ENCODE measurements around the gene STH. TPM values are rescaled to one million over a fixed set of nuclear protein-coding genes. Genes with fewer than 3 reads are reported as not detected.

STH gene
- total RNA-seq, 2 experiments from 2014 or later: not detected

GRCh38 chr17:46026166-46027047, 27.4 kb downstream of the STH start:
- Mint-ChIP-seq H3K36me3 (ENCODE audit: low read depth) (peaks cover 41% of the 10 kb centered on the region), H3K4me1 (ENCODE audit: low read depth) (peaks cover 6% of the 10 kb centered on the region), H3K9me3 (ENCODE audit: insufficient read depth) (no peaks in the 10 kb centered on the region), H3K4me3 (no peak overlapping the region), H3K27ac (no peak overlapping the region), H3K27me3 (ENCODE audit: low read depth) (no peaks in the 10 kb centered on the region)
- ATAC-seq (no peak), DNase-seq (no peak)
- CTCF ChIA-PET: interaction anchor here (1.2 kb wide), 1 partner anchor 24 kb away, joined by 3 read pairs; no protein-coding TSS in a partner anchor
- POLR2A ChIA-PET: no interaction called here

- CTCF ChIA-PET: interaction anchor here (1.0 to 1.7 kb wide), 2 partner anchors 17 to 186 kb away, joined by 3 to 7 read pairs; no protein-coding TSS in a partner anchor
- Mint-ChIP-seq H3K4me3 (no peak overlapping the region), H3K36me3 (ENCODE audit: low read depth) (peaks cover 49% of the 10 kb centered on the region), H3K27ac (no peak overlapping the region), H3K9me3 (ENCODE audit: insufficient read depth) (no peaks in the 10 kb centered on the region), H3K27me3 (ENCODE audit: low read depth) (no peaks in the 10 kb centered on the region), H3K4me1 (ENCODE audit: low read depth) (peaks cover 6% of the 10 kb centered on the region)
- DNase-seq (no peak), ATAC-seq (no peak)
- POLR2A ChIA-PET: no interaction called here
These were observed 28.3 kb downstream of the STH start for GRCh38 chr17:46027048-46027975.

GRCh38 chr17:46027976-46028325, 28.9 kb downstream of the STH start:
- no peak overlapping the region for H3K27ac Mint-ChIP-seq
- peaks cover 6% of the 10 kb centered on the region for H3K4me1 Mint-ChIP-seq (ENCODE audit: low read depth)
- no peak for DNase-seq
- ChIA-PET POLR2A (no interaction called here), CTCF (interaction anchor here (1.0 to 1.7 kb wide), 2 partner anchors 17 to 185 kb away, joined by 3 to 7 read pairs; no protein-coding TSS in a partner anchor)
- H3K36me3 Mint-ChIP-seq (ENCODE audit: low read depth): peaks cover 47% of the 10 kb centered on the region
- no peaks in the 10 kb centered on the region for H3K27me3 Mint-ChIP-seq (ENCODE audit: low read depth)
- no peaks in the 10 kb centered on the region for H3K9me3 Mint-ChIP-seq (ENCODE audit: insufficient read depth)
- H3K4me3 Mint-ChIP-seq: no peak overlapping the region
- ATAC-seq: no peak

- H3K27ac Mint-ChIP-seq: no peak overlapping the region
- H3K36me3 Mint-ChIP-seq (ENCODE audit: low read depth): peaks cover 47% of the 10 kb centered on the region
- ChIA-PET CTCF (interaction anchor here (1.0 to 1.7 kb wide), 3 partner anchors 16 to 185 kb away, joined by 3 to 7 read pairs (median 3); no protein-coding TSS in a partner anchor), POLR2A (interaction anchor here (0.6 kb wide), 1 partner anchor 29 kb away, joined by 6 read pairs; no protein-coding TSS in a partner anchor)
- no peaks in the 10 kb centered on the region for H3K27me3 Mint-ChIP-seq (ENCODE audit: low read depth)
- H3K9me3 Mint-ChIP-seq (ENCODE audit: insufficient read depth): no peaks in the 10 kb centered on the region
- peaks cover 6% of the 10 kb centered on the region for H3K4me1 Mint-ChIP-seq (ENCODE audit: low read depth)
- ATAC-seq (no peak), DNase-seq (no peak)
- H3K4me3 Mint-ChIP-seq: no peak overlapping the region
These were observed 29.3 kb downstream of the STH start for GRCh38 chr17:46028374-46028773.

GRCh38 chr17:46028981-46029565, 30.0 kb downstream of the STH start:
- no peak for ATAC-seq
- no peak for DNase-seq
- Mint-ChIP-seq H3K4me1 (ENCODE audit: low read depth) (peaks cover 6% of the 10 kb centered on the region), H3K36me3 (ENCODE audit: low read depth) (peaks cover 49% of the 10 kb centered on the region), H3K27me3 (ENCODE audit: low read depth) (no peaks in the 10 kb centered on the region), H3K27ac (peak overlapping the region; percentile 5), H3K4me3 (no peak overlapping the region), H3K9me3 (ENCODE audit: insufficient read depth) (no peaks in the 10 kb centered on the region)
- ChIA-PET CTCF (interaction anchor here (1.3 to 1.7 kb wide), 3 partner anchors 15 to 170 kb away, joined by 3 to 7 read pairs (median 5); no protein-coding TSS in a partner anchor), POLR2A (interaction anchor here (0.6 kb wide), 1 partner anchor 28 kb away, joined by 6 read pairs; no protein-coding TSS in a partner anchor)

- H3K4me1 Mint-ChIP-seq (ENCODE audit: low read depth): peaks cover 6% of the 10 kb centered on the region
- H3K9me3 Mint-ChIP-seq (ENCODE audit: insufficient read depth): no peaks in the 10 kb centered on the region
- peaks cover 54% of the 10 kb centered on the region for H3K36me3 Mint-ChIP-seq (ENCODE audit: low read depth)
- ATAC-seq (no peak), DNase-seq (no peak)
- no peak overlapping the region for H3K4me3 Mint-ChIP-seq
- H3K27me3 Mint-ChIP-seq (ENCODE audit: low read depth): no peaks in the 10 kb centered on the region
- ChIA-PET CTCF (interaction anchor here (1.3 to 1.5 kb wide), 2 partner anchors 15 to 169 kb away, joined by 3 to 5 read pairs; no protein-coding TSS in a partner anchor), POLR2A (no interaction called here)
- peak overlapping the region; percentile 5 for H3K27ac Mint-ChIP-seq
These were observed 30.6 kb downstream of the STH start for GRCh38 chr17:46029627-46030026.

GRCh38 chr17:46030752-46031151, 31.7 kb downstream of the STH start:
- ATAC-seq (no peak), DNase-seq (no peak)
- ChIA-PET POLR2A (no interaction called here), CTCF (interaction anchor here (0.7 to 1.5 kb wide), 2 partner anchors 14 to 25 kb away, joined by 3 to 5 read pairs; no protein-coding TSS in a partner anchor)
- H3K4me3 Mint-ChIP-seq: no peak overlapping the region
- no peak overlapping the region for H3K27ac Mint-ChIP-seq
- no peaks in the 10 kb centered on the region for H3K27me3 Mint-ChIP-seq (ENCODE audit: low read depth)
- H3K36me3 Mint-ChIP-seq (ENCODE audit: low read depth): peaks cover 61% of the 10 kb centered on the region
- H3K4me1 Mint-ChIP-seq (ENCODE audit: low read depth): peaks cover 10% of the 10 kb centered on the region
- H3K9me3 Mint-ChIP-seq (ENCODE audit: insufficient read depth): no peaks in the 10 kb centered on the region

- POLR2A ChIA-PET: no interaction called here
- Mint-ChIP-seq H3K36me3 (ENCODE audit: low read depth) (peaks cover 66% of the 10 kb centered on the region), H3K9me3 (ENCODE audit: insufficient read depth) (no peaks in the 10 kb centered on the region), H3K4me3 (no peak overlapping the region), H3K27me3 (ENCODE audit: low read depth) (no peaks in the 10 kb centered on the region), H3K4me1 (ENCODE audit: low read depth) (peaks cover 14% of the 10 kb centered on the region), H3K27ac (no peak overlapping the region)
- CTCF ChIA-PET: no interaction called here
- DNase-seq (no peak), ATAC-seq (no peak)
These were observed 32.4 kb downstream of the STH start for GRCh38 chr17:46031440-46031839.

GRCh38 chr17:46031920-46032319, 32.9 kb downstream of the STH start:
- ChIA-PET CTCF (interaction anchor here (1.0 kb wide), 1 partner anchor 12 kb away, joined by 3 read pairs; no protein-coding TSS in a partner anchor), POLR2A (no interaction called here)
- Mint-ChIP-seq H3K27ac (no peak overlapping the region), H3K4me1 (ENCODE audit: low read depth) (peaks cover 14% of the 10 kb centered on the region), H3K36me3 (ENCODE audit: low read depth) (peaks cover 69% of the 10 kb centered on the region), H3K4me3 (no peak overlapping the region), H3K9me3 (ENCODE audit: insufficient read depth) (no peaks in the 10 kb centered on the region), H3K27me3 (ENCODE audit: low read depth) (no peaks in the 10 kb centered on the region)
- DNase-seq (no peak), ATAC-seq (no peak)

- ATAC-seq: no peak
- Mint-ChIP-seq H3K9me3 (ENCODE audit: insufficient read depth) (no peaks in the 10 kb centered on the region), H3K4me1 (ENCODE audit: low read depth) (peaks cover 14% of the 10 kb centered on the region), H3K36me3 (ENCODE audit: low read depth) (peaks cover 71% of the 10 kb centered on the region), H3K4me3 (no peak overlapping the region), H3K27me3 (ENCODE audit: low read depth) (no peaks in the 10 kb centered on the region), H3K27ac (peak overlapping the region; percentile 27)
- no peak for DNase-seq
- ChIA-PET CTCF (interaction anchor here (0.8 to 1.0 kb wide), 2 partner anchors 11 kb away, joined by 3 read pairs; no protein-coding TSS in a partner anchor), POLR2A (no interaction called here)
These were observed 33.9 kb downstream of the STH start for GRCh38 chr17:46032909-46033308.

GRCh38 chr17:46033392-46033791, 34.3 kb downstream of the STH start:
- H3K36me3 Mint-ChIP-seq (ENCODE audit: low read depth): peaks cover 76% of the 10 kb centered on the region
- no peaks in the 10 kb centered on the region for H3K27me3 Mint-ChIP-seq (ENCODE audit: low read depth)
- H3K4me3 Mint-ChIP-seq: no peak overlapping the region
- no peak for ATAC-seq
- peak overlapping the region; percentile 27 for H3K27ac Mint-ChIP-seq
- POLR2A ChIA-PET: interaction anchor here (0.6 kb wide), 1 partner anchor 24 kb away, joined by 3 read pairs; no protein-coding TSS in a partner anchor
- H3K4me1 Mint-ChIP-seq (ENCODE audit: low read depth): peaks cover 14% of the 10 kb centered on the region
- DNase-seq: no peak
- H3K9me3 Mint-ChIP-seq (ENCODE audit: insufficient read depth): no peaks in the 10 kb centered on the region
- CTCF ChIA-PET: interaction anchor here (0.8 kb wide), 1 partner anchor 11 kb away, joined by 3 read pairs; no protein-coding TSS in a partner anchor
